VCaP (cell line): ENCODE data around the gene CLSTN2.
"Not testable (repeated sequence)": the region's sequence is repeated elsewhere in the genome, so short reads cannot be mapped to it uniquely, and the experiment has no call there.

Source experiments
- H3K27ac ChIP-seq: fragments of 450-650 bp; 2 replicates; pipeline ENCODE4 v1.5.1; 2017
- TF ChIP-seq, protein P1 (sequence below): fragments of 450-650 bp; conservative IDR thresholded peaks from 2 replicates; pipeline ENCODE4 v1.5.1; 2017; ENCODE audit warnings: mild to moderate bottlenecking, moderate library complexity

CLSTN2 gene

GRCh38 chr3:140423146-140423545, 488.2 kb downstream of the CLSTN2 start:
- no peak overlapping the region for H3K27ac ChIP-seq
- TF ChIP-seq, protein P1, sequence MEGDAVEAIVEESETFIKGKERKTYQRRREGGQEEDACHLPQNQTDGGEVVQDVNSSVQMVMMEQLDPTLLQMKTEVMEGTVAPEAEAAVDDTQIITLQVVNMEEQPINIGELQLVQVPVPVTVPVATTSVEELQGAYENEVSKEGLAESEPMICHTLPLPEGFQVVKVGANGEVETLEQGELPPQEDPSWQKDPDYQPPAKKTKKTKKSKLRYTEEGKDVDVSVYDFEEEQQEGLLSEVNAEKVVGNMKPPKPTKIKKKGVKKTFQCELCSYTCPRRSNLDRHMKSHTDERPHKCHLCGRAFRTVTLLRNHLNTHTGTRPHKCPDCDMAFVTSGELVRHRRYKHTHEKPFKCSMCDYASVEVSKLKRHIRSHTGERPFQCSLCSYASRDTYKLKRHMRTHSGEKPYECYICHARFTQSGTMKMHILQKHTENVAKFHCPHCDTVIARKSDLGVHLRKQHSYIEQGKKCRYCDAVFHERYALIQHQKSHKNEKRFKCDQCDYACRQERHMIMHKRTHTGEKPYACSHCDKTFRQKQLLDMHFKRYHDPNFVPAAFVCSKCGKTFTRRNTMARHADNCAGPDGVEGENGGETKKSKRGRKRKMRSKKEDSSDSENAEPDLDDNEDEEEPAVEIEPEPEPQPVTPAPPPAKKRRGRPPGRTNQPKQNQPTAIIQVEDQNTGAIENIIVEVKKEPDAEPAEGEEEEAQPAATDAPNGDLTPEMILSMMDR: no peak

GRCh38 chr3:140423574-140423973, 488.6 kb downstream of the CLSTN2 start:
- H3K27ac ChIP-seq: not testable (repeated sequence)

DNA sequence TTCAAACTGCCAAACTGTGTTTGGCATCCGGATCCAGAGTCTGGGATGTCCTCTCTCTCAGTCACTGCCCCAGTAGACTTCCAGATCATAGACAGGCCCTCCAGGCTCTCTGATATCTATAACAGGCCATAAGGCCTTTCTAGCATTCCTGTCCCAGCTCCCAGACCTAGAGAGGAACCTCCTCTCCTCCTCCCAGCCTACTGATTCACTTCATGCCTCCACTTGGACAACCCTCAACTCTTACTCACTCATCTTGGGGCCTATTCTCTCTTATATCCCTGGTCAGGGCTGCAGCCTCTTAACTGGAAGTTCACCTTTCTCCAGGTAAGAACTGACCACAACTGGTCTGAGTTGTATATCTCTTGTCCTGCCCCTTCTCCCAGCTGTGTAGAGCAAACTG, 489.2 kb downstream of the CLSTN2 start:
- TF ChIP-seq, protein P1: no peak
- no peak overlapping the region for H3K27ac ChIP-seq

- H3K27ac ChIP-seq: no peak overlapping the region
- TF ChIP-seq, protein P1: no peak
Observed at GRCh38 chr3:140424726-140425125, 489.7 kb downstream of the CLSTN2 start.

DNA sequence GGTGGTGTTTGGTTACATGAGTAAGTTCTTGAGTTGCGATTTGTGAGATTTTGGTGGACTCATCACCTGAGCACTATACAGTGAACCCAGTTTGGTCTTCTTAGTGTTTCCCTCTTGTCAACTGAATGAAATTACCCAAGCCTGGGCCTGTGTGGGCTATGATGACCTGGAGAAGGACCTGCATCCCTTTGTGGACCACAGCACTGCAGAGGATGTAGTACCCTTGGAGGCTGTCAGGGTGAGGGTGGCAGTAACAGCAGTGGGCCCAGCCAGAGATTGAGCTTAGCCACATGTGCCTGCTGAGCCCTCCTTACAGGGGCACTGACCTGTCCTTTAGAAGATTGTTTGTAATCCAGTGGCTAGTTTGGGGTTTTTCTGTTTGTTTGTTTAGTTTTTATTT, 492.8 kb downstream of the CLSTN2 start:
- no peak overlapping the region for H3K27ac ChIP-seq
- TF ChIP-seq, protein P1: no peak

DNA sequence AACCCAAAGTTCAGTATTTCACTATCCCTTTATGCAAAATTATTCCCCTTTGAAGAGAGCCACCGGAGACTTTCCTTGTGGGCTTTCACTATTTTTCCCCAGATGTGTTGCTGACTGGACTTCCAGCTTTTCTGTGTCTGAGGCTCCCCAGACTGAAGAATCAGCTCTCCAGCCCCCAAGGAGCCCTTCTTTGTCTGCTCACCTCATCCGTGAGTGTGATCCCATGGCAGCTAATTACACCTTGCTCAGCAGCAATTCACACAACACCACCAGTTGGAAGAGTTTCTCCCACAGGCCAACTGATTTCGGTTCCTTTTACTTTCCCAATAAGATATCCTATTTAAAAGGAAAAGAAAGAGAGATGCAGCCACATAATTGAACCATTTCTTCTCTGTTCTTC, 493.4 kb downstream of the CLSTN2 start:
- TF ChIP-seq, protein P1: no peak
- H3K27ac ChIP-seq: no peak overlapping the region

DNA sequence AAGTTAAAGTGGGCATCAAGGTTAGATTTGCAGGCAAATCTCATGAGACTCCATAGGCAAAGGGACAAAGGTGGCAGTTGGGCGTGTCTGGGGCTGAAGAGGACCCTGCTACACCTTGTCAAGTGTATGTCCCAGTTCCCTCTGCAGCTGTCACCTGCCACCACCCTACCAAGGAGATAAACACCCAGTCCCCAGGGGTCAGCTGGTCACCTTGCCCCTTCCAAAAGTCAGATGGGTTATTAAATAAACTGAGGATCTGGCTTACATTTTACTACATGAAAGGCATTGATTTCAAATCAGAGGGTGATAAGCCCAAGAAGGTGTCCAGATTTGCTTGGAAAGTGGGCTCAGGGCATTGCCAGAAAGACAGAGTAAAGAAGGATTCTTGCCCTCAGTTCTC, 494.8 kb downstream of the CLSTN2 start:
- TF ChIP-seq, protein P1: no peak
- H3K27ac ChIP-seq: no peak overlapping the region

DNA sequence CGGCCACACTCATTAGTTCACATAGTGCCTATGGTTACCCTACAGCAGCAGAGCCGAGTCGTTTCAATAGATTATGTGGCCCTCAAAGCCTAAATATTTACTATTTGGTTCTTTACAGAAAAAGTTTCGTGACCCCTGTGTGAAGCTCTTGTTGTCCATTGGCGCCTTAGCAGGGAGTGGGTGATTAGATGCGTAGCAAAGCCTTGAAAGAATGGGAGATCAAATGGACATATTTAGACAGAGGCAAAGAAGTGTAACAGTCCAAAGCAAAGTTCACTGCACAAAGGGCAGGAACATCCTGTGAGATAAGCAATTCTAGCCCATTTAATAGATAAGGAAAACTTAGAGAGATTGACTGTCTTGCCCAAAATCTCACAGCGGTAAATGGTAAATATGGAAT, 495.5 kb downstream of the CLSTN2 start:
- H3K27ac ChIP-seq: no peak overlapping the region
- TF ChIP-seq, protein P1: no peak
